ENCODE measurements around the gene MIER2. TPM values are rescaled to one million over a fixed set of nuclear protein-coding genes. Genes with fewer than 3 reads are reported as not detected.

Gene MIER2
- total RNA-seq, 2 donors from 2014 or later = 17.3 to 19.1 TPM

- Histone ChIP-seq H3K4me3 (no peak overlapping the region), H3K9ac (ENCODE audit: low read depth in 2 of 2, low read length in 2 of 2) (no peak overlapping the region), H3K27me3 (no peaks in the 10 kb centered on the region), H3K27ac (no peak overlapping the region), H3K4me1 (no peaks in the 10 kb centered on the region), H3K36me3 (no peaks in the 10 kb centered on the region), H3K9me3 (no peaks in the 10 kb centered on the region)
- DNase-seq = no peak
- no peak for TF ChIP-seq CTCF (IDR thresholded peaks at IDR 0.05)
- intact Hi-C loops (cut with DNase I) = no loop called here
Measured at GRCh38 chr19:279656-280055, 64.9 kb downstream of the MIER2 start.

- no peak overlapping the region for H3K9ac ChIP-seq (ENCODE audit: low read depth in 2 of 2, low read length in 2 of 2)
- TF ChIP-seq CTCF (IDR thresholded peaks at IDR 0.05) = no peak
- no peak overlapping the region for H3K27ac ChIP-seq
- intact Hi-C loops (cut with DNase I) = no loop called here
- H3K36me3 ChIP-seq = no peaks in the 10 kb centered on the region
- H3K9me3 ChIP-seq = no peaks in the 10 kb centered on the region
- no peak overlapping the region for H3K4me3 ChIP-seq
- H3K4me1 ChIP-seq = no peaks in the 10 kb centered on the region
- no peak for DNase-seq
- no peaks in the 10 kb centered on the region for H3K27me3 ChIP-seq
Measured at GRCh38 chr19:279231-279630, 65.4 kb downstream of the MIER2 start.

- intact Hi-C loops (cut with DNase I) = no loop called here
- H3K4me3 ChIP-seq = no peak overlapping the region
- no peaks in the 10 kb centered on the region for H3K36me3 ChIP-seq
- no peaks in the 10 kb centered on the region for H3K9me3 ChIP-seq
- H3K27me3 ChIP-seq = no peaks in the 10 kb centered on the region
- no peak overlapping the region for H3K27ac ChIP-seq
- no peak for DNase-seq
- no peaks in the 10 kb centered on the region for H3K4me1 ChIP-seq
- no peak for TF ChIP-seq CTCF (IDR thresholded peaks at IDR 0.05)
- H3K9ac ChIP-seq (ENCODE audit: low read depth in 2 of 2, low read length in 2 of 2) = no peak overlapping the region
Measured at GRCh38 chr19:277581-278165, 66.9 kb downstream of the MIER2 start.

GRCh38 chr19:277131-277530, 67.5 kb downstream of the MIER2 start:
- no peak for DNase-seq
- Histone ChIP-seq H3K9ac (ENCODE audit: low read depth in 2 of 2, low read length in 2 of 2) (no peak overlapping the region), H3K27me3 (no peaks in the 10 kb centered on the region), H3K27ac (no peak overlapping the region), H3K4me1 (no peaks in the 10 kb centered on the region), H3K9me3 (no peaks in the 10 kb centered on the region), H3K36me3 (no peaks in the 10 kb centered on the region), H3K4me3 (no peak overlapping the region)
- intact Hi-C loops (cut with DNase I) = no loop called here
- TF ChIP-seq CTCF (IDR thresholded peaks at IDR 0.05) = no peak

- Histone ChIP-seq H3K9me3 (no peaks in the 10 kb centered on the region), H3K27me3 (no peaks in the 10 kb centered on the region), H3K4me1 (no peaks in the 10 kb centered on the region), H3K27ac (no peak overlapping the region), H3K9ac (ENCODE audit: low read depth in 2 of 2, low read length in 2 of 2) (no peak overlapping the region), H3K4me3 (no peak overlapping the region), H3K36me3 (no peaks in the 10 kb centered on the region)
- DNase-seq = no peak
- TF ChIP-seq CTCF (IDR thresholded peaks at IDR 0.05) = no peak
- intact Hi-C loops (cut with DNase I) = no loop called here
Measured at GRCh38 chr19:275958-276646, 68.5 kb downstream of the MIER2 start.
